GM18517 (cell line): ENCODE measurements around the gene PNLDC1.
"Not testable (repeated sequence)": the region's sequence is repeated elsewhere in the genome, so short reads cannot be mapped to it uniquely, and the experiment has no call there.

Source experiments
- ATAC-seq: cut with Tn5 transposase; IDR thresholded peaks from one replicate; pipeline ENCODE4 v1.9.1; 2021; ENCODE audit warnings: mild to moderate bottlenecking, moderate library complexity; ENCODE audit not compliant: unreplicated experiment

PNLDC1 gene

GRCh38 chr6:159844737-159845645 is 44.9 kb downstream of the PNLDC1 start:
- ATAC-seq, result no peak

- not testable (repeated sequence) for ATAC-seq
Measured at GRCh38 chr6:159848552-159848951, 48.5 kb downstream of the PNLDC1 start.

DNA sequence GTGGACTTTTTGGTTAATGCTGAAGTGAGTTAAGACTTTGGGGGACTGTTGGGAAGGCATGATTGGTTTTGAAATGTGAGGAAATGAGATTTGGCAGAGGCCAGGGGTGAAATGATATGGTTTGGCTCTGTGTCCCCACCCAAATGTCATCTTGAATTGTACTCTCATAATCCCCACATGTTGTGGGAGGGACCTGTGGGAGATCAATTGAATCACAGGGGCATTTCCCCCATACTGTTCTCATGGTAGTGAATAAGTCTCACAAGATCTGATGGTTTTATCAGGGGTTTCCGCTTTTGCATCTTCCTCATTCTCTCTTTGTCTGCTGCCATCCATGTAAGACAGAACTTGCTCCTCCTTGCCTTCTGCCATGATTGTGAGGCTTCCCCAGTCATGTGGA is 49.8 kb downstream of the PNLDC1 start:
- not testable (repeated sequence) for ATAC-seq

- ATAC-seq, result no peak
Measured at GRCh38 chr6:159852877-159853276, 52.8 kb downstream of the PNLDC1 start.

GRCh38 chr6:159853754-159854153 is 53.7 kb downstream of the PNLDC1 start:
- no peak for ATAC-seq

DNA sequence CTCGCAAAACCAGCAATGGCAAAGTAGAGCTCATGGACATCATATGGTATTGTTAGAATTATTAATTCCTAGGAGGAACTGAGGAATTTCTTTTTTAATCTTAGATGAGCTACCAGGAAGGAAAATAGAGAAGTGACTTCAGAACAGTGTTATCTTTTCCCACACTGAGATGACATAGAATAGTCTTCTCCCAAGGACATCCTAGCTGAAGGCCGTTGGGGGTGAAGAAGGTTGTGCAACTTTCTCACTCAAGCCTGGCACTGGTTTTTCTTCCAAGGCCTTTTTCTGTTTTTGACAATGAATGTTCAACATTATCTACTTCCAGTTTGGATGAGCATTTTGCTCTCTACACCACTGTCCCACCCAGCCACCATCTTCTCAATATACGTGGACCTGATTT is 54.9 kb downstream of the PNLDC1 start:
- no peak for ATAC-seq

- ATAC-seq, result no peak
Measured at GRCh38 chr6:159858259-159858658, 58.2 kb downstream of the PNLDC1 start.

DNA sequence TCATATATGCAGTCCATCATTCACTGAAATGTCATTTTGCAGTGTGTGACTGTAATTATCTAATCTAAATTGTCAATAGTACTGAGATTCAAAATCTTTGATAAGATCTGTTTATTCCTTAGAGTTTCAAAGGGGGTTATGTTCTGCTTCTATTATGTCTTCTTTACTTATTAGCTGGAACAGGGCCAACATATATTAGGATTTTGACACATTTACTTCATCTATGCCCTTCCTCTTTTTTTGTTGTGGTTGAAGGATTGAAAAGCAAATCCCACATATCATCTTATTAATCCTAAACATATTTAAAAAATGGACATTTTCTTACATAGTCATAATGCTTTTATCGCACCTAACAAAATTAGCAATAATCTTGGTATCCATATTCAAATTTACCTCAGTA is 60.4 kb downstream of the PNLDC1 start:
- ATAC-seq, result no peak

DNA sequence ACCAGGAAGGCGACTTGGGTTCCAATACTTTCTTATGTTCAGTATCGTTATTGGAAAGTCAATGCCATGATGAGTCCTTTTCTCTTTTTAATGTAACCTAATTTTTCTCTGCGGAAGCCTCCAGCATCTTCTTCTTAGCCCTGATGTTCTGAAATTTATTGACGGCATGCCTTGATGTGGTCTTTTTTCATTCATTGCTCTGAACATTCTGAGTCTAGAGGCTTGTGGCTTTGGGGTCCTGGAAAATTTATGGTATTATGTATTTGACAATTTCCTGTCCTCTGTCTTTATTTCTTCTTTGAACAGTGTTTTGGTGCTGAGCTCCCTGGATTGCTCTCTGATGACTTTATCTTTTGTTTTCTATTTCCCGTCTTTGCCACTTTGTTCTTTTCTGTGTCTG is 62.0 kb downstream of the PNLDC1 start:
- no peak for ATAC-seq

DNA sequence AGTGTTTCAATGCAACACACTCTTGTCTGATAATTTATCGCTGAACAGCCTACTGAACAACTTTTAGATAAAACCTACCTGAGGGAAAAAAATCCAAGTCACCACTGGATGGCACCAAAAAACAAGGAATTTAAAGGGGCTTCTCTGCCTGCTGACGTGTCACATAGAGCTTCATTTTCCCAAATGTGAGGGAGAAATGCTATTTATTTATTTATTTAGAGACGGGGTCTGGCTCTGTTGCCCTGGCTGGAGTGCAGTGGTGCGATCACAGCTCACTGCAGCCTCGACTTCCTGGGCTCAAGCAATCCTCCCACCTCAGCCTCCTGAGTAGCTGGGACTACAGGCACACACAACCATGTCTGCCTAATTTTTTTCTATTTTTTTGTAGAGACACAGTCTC is 63.3 kb downstream of the PNLDC1 start:
- ATAC-seq, result not testable (repeated sequence)

- no peak for ATAC-seq
Measured at GRCh38 chr6:159865226-159865920, 65.3 kb downstream of the PNLDC1 start.

DNA sequence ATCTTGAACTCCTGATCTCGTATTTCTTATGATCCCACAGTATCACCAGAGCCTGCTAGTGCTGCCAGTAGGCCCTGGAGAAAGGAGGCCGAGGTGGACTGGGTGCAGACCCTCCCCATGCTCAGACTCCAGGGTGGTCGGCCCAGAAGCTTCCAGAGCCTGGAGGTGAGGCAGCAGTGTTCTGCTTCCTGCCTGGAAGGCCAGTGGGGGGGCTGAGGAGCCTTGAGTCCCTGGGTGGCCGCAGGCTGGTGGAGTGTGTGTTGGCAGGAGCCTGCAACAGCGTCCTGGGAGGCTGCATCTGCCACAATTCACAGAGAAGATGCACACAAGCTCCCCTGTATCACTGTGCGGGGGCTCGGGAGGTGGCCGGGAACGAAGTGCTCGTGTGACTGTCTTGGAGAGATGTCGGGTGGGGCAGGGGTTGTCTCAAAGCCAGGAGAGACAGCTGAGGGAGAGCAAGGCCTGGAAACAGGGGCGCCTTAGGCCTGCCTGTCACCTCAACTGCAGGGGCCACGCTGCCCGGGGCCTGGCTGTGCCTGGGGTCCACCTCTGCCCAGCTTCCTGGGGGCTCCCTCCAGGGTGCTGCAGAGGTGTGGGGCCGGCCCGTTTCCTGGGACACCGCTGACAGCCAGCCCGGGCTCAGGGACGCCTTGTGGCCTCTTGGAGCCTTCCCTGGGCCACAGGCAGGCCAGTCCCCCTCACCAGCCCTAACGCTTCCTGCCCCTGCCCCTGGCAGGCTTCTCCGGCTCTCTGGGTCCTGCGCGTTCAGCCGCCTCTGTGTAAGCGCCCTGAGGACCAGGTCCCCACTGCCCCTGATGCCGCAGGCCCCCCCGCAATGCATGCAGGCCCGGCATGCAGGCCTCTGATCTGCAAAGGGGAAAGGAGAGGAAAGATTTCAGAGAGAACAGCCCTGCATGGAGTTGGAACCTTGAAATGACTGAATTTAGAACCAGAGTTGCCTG is 66.5 kb downstream of the PNLDC1 start:
- no peak for ATAC-seq
